ENCODE measurements around the gene RNF8.
"Not testable (repeated sequence)": the region's sequence is repeated elsewhere in the genome, so short reads cannot be mapped to it uniquely, and the experiment has no call there.

RNF8 gene

GRCh38 chr6:37353761-37354525 lies at the start of gene RNF8:
Gene RNF8, plus strand, starts transcription at chr6:37353983. Its CDS starts 182 bp downstream, at chr6:37354165.
- DNase-seq (ENCODE audit: low spot score), result peak; percentile 100

GRCh38 chr6:37304766-37305165 lies 49.0 kb upstream of the RNF8 start:
- no peak for DNase-seq (ENCODE audit: low spot score)

GRCh38 chr6:37305841-37306425 lies 47.9 kb upstream of the RNF8 start:
- DNase-seq (ENCODE audit: low spot score), result no peak

- DNase-seq (ENCODE audit: low spot score), result no peak
Measured at GRCh38 chr6:37306624-37307222, 47.1 kb upstream of the RNF8 start.

- not testable (repeated sequence) for DNase-seq (ENCODE audit: low spot score)
Measured at GRCh38 chr6:37307484-37307883, 46.3 kb upstream of the RNF8 start.

GRCh38 chr6:37308069-37308815 lies 45.5 kb upstream of the RNF8 start:
- peak; percentile 34 for DNase-seq (ENCODE audit: low spot score)

- DNase-seq (ENCODE audit: low spot score), result no peak
Measured at GRCh38 chr6:37309046-37309445, 44.7 kb upstream of the RNF8 start.

GRCh38 chr6:37309692-37310091 lies 44.1 kb upstream of the RNF8 start:
- DNase-seq (ENCODE audit: low spot score), result no peak

GRCh38 chr6:37310966-37311365 lies 42.8 kb upstream of the RNF8 start:
- no peak for DNase-seq (ENCODE audit: low spot score)

- DNase-seq (ENCODE audit: low spot score), result no peak
Measured at GRCh38 chr6:37311741-37312473, 41.9 kb upstream of the RNF8 start.

GRCh38 chr6:37313723-37314486 lies 39.9 kb upstream of the RNF8 start:
- no peak for DNase-seq (ENCODE audit: low spot score)

GRCh38 chr6:37314487-37315156 lies 39.2 kb upstream of the RNF8 start:
- no peak for DNase-seq (ENCODE audit: low spot score)

GRCh38 chr6:37315157-37315515 lies 38.6 kb upstream of the RNF8 start:
- no peak for DNase-seq (ENCODE audit: low spot score)

GRCh38 chr6:37316071-37316470 lies 37.7 kb upstream of the RNF8 start:
- DNase-seq (ENCODE audit: low spot score), result no peak

- no peak for DNase-seq (ENCODE audit: low spot score)
Measured at GRCh38 chr6:37317312-37318038, 36.3 kb upstream of the RNF8 start.

- peak; percentile 22 for DNase-seq (ENCODE audit: low spot score)
Measured at GRCh38 chr6:37319156-37319555, 34.6 kb upstream of the RNF8 start.

GRCh38 chr6:37319856-37320480 lies 33.8 kb upstream of the RNF8 start:
- DNase-seq (ENCODE audit: low spot score), result peak; percentile 26

- no peak for DNase-seq (ENCODE audit: low spot score)
Measured at GRCh38 chr6:37320646-37321045, 33.1 kb upstream of the RNF8 start.

- no peak for DNase-seq (ENCODE audit: low spot score)
Measured at GRCh38 chr6:37321101-37321500, 32.7 kb upstream of the RNF8 start.
